Jurkat, Clone E6-1 (cell line): ENCODE results near the gene GUCY2D.
"Not testable (repeated sequence)": the region's sequence is repeated elsewhere in the genome, so short reads cannot be mapped to it uniquely, and the experiment has no call there.

Experiments used
- DNase-seq: peaks from one replicate; pipeline ENCODE4 v3.0.0-alpha.2; 2011; ENCODE audit warnings: low read depth, low spot score
- H3K4me3 ChIP-seq: 2 replicates; pipeline ENCODE4 v1.5.1; 2011; ENCODE audit warnings: mild to moderate bottlenecking, low read length, control low read depth, moderate library complexity

The GUCY2D gene

GRCh38 chr17:8013731-8014557, 11.5 kb downstream of the GUCY2D start:
- no peak for DNase-seq
- no peak overlapping the region for H3K4me3 ChIP-seq

GRCh38 chr17:8014558-8014850, 12.1 kb downstream of the GUCY2D start:
- H3K4me3 ChIP-seq, result no peak overlapping the region
- no peak for DNase-seq

- H3K4me3 ChIP-seq, result no peak overlapping the region
- DNase-seq, result no peak
These were observed 13.0 kb downstream of the GUCY2D start for GRCh38 chr17:8015236-8015956.

GRCh38 chr17:8015957-8016631, 13.7 kb downstream of the GUCY2D start:
- H3K4me3 ChIP-seq, result peak overlapping the region; percentile 54
- DNase-seq, result no peak

GRCh38 chr17:8016632-8017424, 14.4 kb downstream of the GUCY2D start:
- H3K4me3 ChIP-seq, result peak overlapping the region; percentile 54
- peak; percentile 57 for DNase-seq

GRCh38 chr17:8018436-8018835, 16.0 kb downstream of the GUCY2D start:
- no peak overlapping the region for H3K4me3 ChIP-seq
- DNase-seq, result no peak

GRCh38 chr17:8019166-8019565, 16.8 kb downstream of the GUCY2D start:
- H3K4me3 ChIP-seq, result no peak overlapping the region
- no peak for DNase-seq

- DNase-seq, result no peak
- H3K4me3 ChIP-seq, result no peak overlapping the region
These were observed 17.5 kb downstream of the GUCY2D start for GRCh38 chr17:8019665-8020650.

GRCh38 chr17:8020776-8021564, 18.6 kb downstream of the GUCY2D start:
- no peak overlapping the region for H3K4me3 ChIP-seq

GRCh38 chr17:8021565-8022359, 19.3 kb downstream of the GUCY2D start:
- DNase-seq, result no peak
- H3K4me3 ChIP-seq, result no peak overlapping the region

More at GRCh38 chr17:8020776-8021564, 18.6 kb downstream of the GUCY2D start:
- no peak for DNase-seq

GRCh38 chr17:8022360-8023003, 20.1 kb downstream of the GUCY2D start:
- no peak for DNase-seq
- H3K4me3 ChIP-seq, result no peak overlapping the region

- H3K4me3 ChIP-seq, DNase-seq: not testable (repeated sequence)
These were observed 21.7 kb downstream of the GUCY2D start for GRCh38 chr17:8024161-8024560.

- no peak overlapping the region for H3K4me3 ChIP-seq
- DNase-seq, result no peak
These were observed 22.9 kb downstream of the GUCY2D start for GRCh38 chr17:8025176-8025911.

GRCh38 chr17:8029121-8029520, 26.7 kb downstream of the GUCY2D start:
- no peak for DNase-seq
- H3K4me3 ChIP-seq, result no peak overlapping the region

GRCh38 chr17:8031261-8031661, 28.8 kb downstream of the GUCY2D start:
- DNase-seq, result no peak

GRCh38 chr17:8031950-8032349, 29.5 kb downstream of the GUCY2D start:
- DNase-seq, result no peak
- no peak overlapping the region for H3K4me3 ChIP-seq

More at GRCh38 chr17:8031261-8031661, 28.8 kb downstream of the GUCY2D start:
- no peak overlapping the region for H3K4me3 ChIP-seq
